SK-N-SH (cell line): Measurements from ENCODE around the gene OSBPL10. TPM values are rescaled to one million over a fixed set of nuclear protein-coding genes. Genes with fewer than 3 reads are reported as not detected.

Source experiments
- CTCF ChIA-PET: fragments of 300-600, 350-600 bp; formaldehyde crosslinking; extraction: SDS; loops from one replicate; lab custom pipeline; 2021; lab: Yijun Ruan, JAX
- POLR2A ChIA-PET: fragments of 350-600 bp; sonication (Branson Sonifier 250); formaldehyde crosslinking; extraction: SDS; loops from one replicate; lab custom pipeline; 2020; ENCODE audit warnings: antibody characterized with exemption, inconsistent platforms; lab: Yijun Ruan, JAX
- DNase-seq: peaks from one replicate; pipeline ENCODE4 v3.0.0; 2012
- H2AFZ ChIP-seq: fragments of 200-600 bp; sonication (generic); 2 replicates; pipeline ENCODE4 v1.8.1; 2016; ENCODE audit warnings: antibody characterized with exemption, mild to moderate bottlenecking, low read depth
- H3F3A ChIP-seq: fragments of 200-600 bp; sonication (generic); replicated peaks from 2 replicates; pipeline ENCODE3; 2016; ENCODE audit warnings: antibody characterized with exemption, mild to moderate bottlenecking; ENCODE audit not compliant: insufficient read depth
- H3K27ac ChIP-seq, 2 experiments: fragments of 200-500 bp in 1 of 2; fragments of 200-600 bp in 1 of 2; sonication (Bioruptor generic) in 1 of 2; sonication (generic), shearing (Covaris generic) in 1 of 2; 2 replicates each; pipeline versions ENCODE4 v1.5.1 to v1.6.1; 2014 to 2016; ENCODE audit warnings: low read depth in 2 of 2, inconsistent platforms in 1 of 2, low read length in 1 of 2, mild to moderate bottlenecking in 1 of 2, mixed read lengths in 1 of 2
- H3K27me3 ChIP-seq: fragments of 200-600 bp; sonication (generic), shearing (Covaris generic); 2 replicates; pipeline ENCODE4 v1.6.1; 2016; ENCODE audit warnings: mixed run types; ENCODE audit not compliant: insufficient read depth
- H3K36me3 ChIP-seq, 2 experiments: fragments of 200-500 bp in 1 of 2; fragments of 200-600 bp in 1 of 2; sonication (Bioruptor generic) in 1 of 2; sonication (generic) in 1 of 2; replicated peaks in 1 of 2; 2 replicates each; pipeline versions ENCODE3 to v1.5.1; 2014 to 2016; ENCODE audit warnings: low read length in 1 of 2, mild to moderate bottlenecking in 1 of 2; ENCODE audit not compliant: insufficient read depth in 2 of 2, control insufficient read depth in 1 of 2
- H3K4me1 ChIP-seq, 2 experiments: fragments of 200-500 bp in 1 of 2; fragments of 200-600 bp in 1 of 2; sonication (Bioruptor generic) in 1 of 2; sonication (generic), shearing (Covaris generic) in 1 of 2; 2 replicates each; pipeline versions ENCODE4 v1.5.1 to v1.6.1; 2014 to 2016; ENCODE audit warnings: low read depth in 1 of 2, low read length in 1 of 2, mixed run types in 1 of 2; ENCODE audit not compliant: insufficient read depth in 2 of 2, control insufficient read depth in 1 of 2
- H3K4me2 ChIP-seq: fragments of 200-600 bp; sonication (generic), shearing (Covaris generic); 2 replicates; pipeline ENCODE4 v1.6.1; 2017; ENCODE audit warnings: mixed run types
- H3K4me3 ChIP-seq, 2 experiments: fragments of 200-500 bp in 1 of 2; fragments of 200-600 bp in 1 of 2; sonication (Bioruptor generic) in 1 of 2; sonication (generic), shearing (Covaris generic) in 1 of 2; 2 replicates each; pipeline versions ENCODE4 v1.5.1 to v1.8.1; 2014 to 2016; ENCODE audit warnings: low read depth in 2 of 2, inconsistent platforms in 1 of 2, low read length in 1 of 2, mild to moderate bottlenecking in 1 of 2, mixed read lengths in 1 of 2, moderate library complexity in 1 of 2
- H3K79me2 ChIP-seq: fragments of 200-600 bp; sonication (generic); 2 replicates; pipeline ENCODE4 v1.8.1; 2017; ENCODE audit warnings: mild to moderate bottlenecking; ENCODE audit not compliant: insufficient read depth
- H3K9ac ChIP-seq: fragments of 200-600 bp; sonication (generic); 2 replicates; pipeline ENCODE4 v1.6.1; 2017; ENCODE audit warnings: mixed run types
- H3K9me2 ChIP-seq: fragments of 200-600 bp; sonication (generic); 2 replicates; pipeline ENCODE4 v1.6.1; 2017; ENCODE audit warnings: mixed run types
- H3K9me3 ChIP-seq: fragments of 200-600 bp; sonication (generic); 2 replicates; pipeline ENCODE4 v1.6.1; 2017; ENCODE audit warnings: mixed run types, mild to moderate bottlenecking, moderate library complexity
- H4K20me1 ChIP-seq: fragments of 200-600 bp; sonication (generic); 2 replicates; pipeline ENCODE4 v1.6.1; 2017; ENCODE audit warnings: mild to moderate bottlenecking, mixed run types; ENCODE audit not compliant: insufficient read depth
- ELF1 ChIP-seq: IDR thresholded peaks from 2 replicates; pipeline ENCODE4 v1.4.0; 2012
- FOSL2 ChIP-seq: IDR thresholded peaks from 2 replicates; pipeline ENCODE4 v1.4.0; 2012; ENCODE audit warnings: low read depth, mild to moderate bottlenecking, moderate library complexity, borderline replicate concordance
- FOXJ3 ChIP-seq: sonication (generic); formaldehyde crosslinking; IDR thresholded peaks from 2 replicates; pipeline ENCODE4 v1.5.1; 2020; ENCODE audit warnings: mild to moderate bottlenecking, missing genetic modification reagents
- GABPA ChIP-seq: IDR thresholded peaks from 2 replicates; pipeline ENCODE4 v1.4.0; 2012; ENCODE audit warnings: low read depth, mild to moderate bottlenecking
- GATA2 ChIP-seq: sonication (generic); formaldehyde crosslinking; IDR thresholded peaks from 2 replicates; pipeline ENCODE4 v1.5.0; 2020; ENCODE audit warnings: mild to moderate bottlenecking, missing genetic modification reagents
- NRF1 ChIP-seq: IDR thresholded peaks from 2 replicates; pipeline ENCODE4 v1.6.1; 2012; ENCODE audit warnings: low read depth, mild to moderate bottlenecking, low read length
- PBX3 ChIP-seq: IDR thresholded peaks from 2 replicates; pipeline ENCODE4; 2012
- RAD21 ChIP-seq: IDR thresholded peaks from 2 replicates; pipeline ENCODE4 v1.6.1; 2012; ENCODE audit warnings: mild to moderate bottlenecking, low read length
- RCOR1 ChIP-seq: fragments of 150-350 bp; IDR thresholded peaks from 2 replicates; pipeline ENCODE4 v1.6.1; 2017; ENCODE audit warnings: antibody characterized with exemption, low read length
- RXRA ChIP-seq: IDR thresholded peaks from 2 replicates; pipeline ENCODE4 v1.4.0; 2012; ENCODE audit warnings: low read depth, mild to moderate bottlenecking, borderline replicate concordance
- SIN3A ChIP-seq: IDR thresholded peaks from 2 replicates; pipeline ENCODE4 v1.6.1; 2012; ENCODE audit warnings: low read depth, mild to moderate bottlenecking, low read length, moderate library complexity, borderline replicate concordance
- TEAD4 ChIP-seq: IDR thresholded peaks from 2 replicates; pipeline ENCODE4 v1.4.0; 2012; ENCODE audit warnings: mild to moderate bottlenecking, borderline replicate concordance; ENCODE audit not compliant: insufficient read depth
- USF2 ChIP-seq: fragments of 150-350 bp; IDR thresholded peaks from 2 replicates; pipeline ENCODE4 v1.6.1; 2017; ENCODE audit warnings: antibody characterized with exemption, low read length, low read depth, borderline replicate concordance
- whole genome bisulfite sequencing: methylation state at CpG from one replicate; pipeline ENCODE4 v1.1.6; 2017; ENCODE audit warnings: low lambda C conversion rate; 5-methylcytosine and 5-hydroxymethylcytosine counted together
- polyA plus RNA-seq, 3 experiments: library from polyadenylated mRNA; depleted of rRNA; stranded (reverse); fragments of >200 nt; gene quantifications; 2 replicates each; pipeline ENCODE4 v1.2.3, GENCODE V29; 2012
- TF ChIP-seq, protein P1 (sequence below): fragments of 200-600 bp; sonication (generic); IDR thresholded peaks from 2 replicates; pipeline ENCODE4 v1.6.1; 2017; ENCODE audit warnings: antibody characterized with exemption, mild to moderate bottlenecking, moderate library complexity

Gene OSBPL10
- polyA plus RNA-seq, 1 of the 3 experiments (the other 2 are of a cell fraction) = 0.12 TPM

DNA sequence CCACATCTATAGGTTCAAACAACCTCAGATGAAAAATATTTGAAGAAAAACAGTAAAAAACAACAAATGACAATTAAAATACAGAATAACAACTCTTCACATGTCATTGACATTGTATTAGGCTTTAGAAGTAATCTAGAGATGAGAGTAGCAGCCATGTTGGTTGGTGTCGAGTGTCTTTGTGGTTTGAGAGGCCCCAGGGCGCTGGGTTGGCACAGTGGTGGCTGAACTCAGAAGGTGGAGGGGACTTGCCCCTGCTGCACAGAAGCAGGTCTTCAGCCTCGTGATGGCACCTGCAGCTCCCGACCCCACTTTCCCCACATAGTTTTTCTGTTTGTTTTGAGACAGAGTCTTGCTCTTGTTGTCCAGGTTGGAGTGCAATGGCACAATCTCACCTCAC, 187.2 kb downstream of the OSBPL10 start:
- CTCF ChIA-PET = interaction anchor here (0.5 kb wide), 1 partner anchor 10 kb away, joined by 3 read pairs; no protein-coding TSS in a partner anchor
- H3K36me3 ChIP-seq = no peaks in the 10 kb centered on the region
- POLR2A ChIA-PET = no interaction called here

GRCh38 chr3:31791090-31791430, 190.0 kb downstream of the OSBPL10 start:
- H3K4me1 ChIP-seq = peaks cover 0 to 9% of the 10 kb centered on the region in 2 experiments; a peak in 2 of 4 replicates
- H3K4me3 ChIP-seq = no peak overlapping the region

More for the DNA sequence above, 187.2 kb downstream of the OSBPL10 start:
- DNase-seq = no peak
- Histone ChIP-seq H3K9me2 (no peaks in the 10 kb centered on the region), H3K9ac (no peak overlapping the region), H3K79me2 (no peaks in the 10 kb centered on the region), H3K9me3 (no peaks in the 10 kb centered on the region), H3K27ac (no peak overlapping the region), H3K27me3 (no peaks in the 10 kb centered on the region), H3K4me1 (peaks cover 0 to 9% of the 10 kb centered on the region in 2 experiments; a peak in 2 of 4 replicates), H4K20me1 (no peaks in the 10 kb centered on the region), H3F3A (no peaks in the 10 kb centered on the region), H3K4me2 (no peak overlapping the region), H2AFZ (no peak overlapping the region), H3K4me3 (no peak overlapping the region)
- TF ChIP-seq FOSL2 (no peak), GATA2 (CRISPR knock-in tag) (no peak), TEAD4 (no peak), ELF1 (no peak), RXRA (no peak), PBX3 (no peak), SIN3A (no peak), GABPA (no peak)
- TF ChIP-seq, protein P1, sequence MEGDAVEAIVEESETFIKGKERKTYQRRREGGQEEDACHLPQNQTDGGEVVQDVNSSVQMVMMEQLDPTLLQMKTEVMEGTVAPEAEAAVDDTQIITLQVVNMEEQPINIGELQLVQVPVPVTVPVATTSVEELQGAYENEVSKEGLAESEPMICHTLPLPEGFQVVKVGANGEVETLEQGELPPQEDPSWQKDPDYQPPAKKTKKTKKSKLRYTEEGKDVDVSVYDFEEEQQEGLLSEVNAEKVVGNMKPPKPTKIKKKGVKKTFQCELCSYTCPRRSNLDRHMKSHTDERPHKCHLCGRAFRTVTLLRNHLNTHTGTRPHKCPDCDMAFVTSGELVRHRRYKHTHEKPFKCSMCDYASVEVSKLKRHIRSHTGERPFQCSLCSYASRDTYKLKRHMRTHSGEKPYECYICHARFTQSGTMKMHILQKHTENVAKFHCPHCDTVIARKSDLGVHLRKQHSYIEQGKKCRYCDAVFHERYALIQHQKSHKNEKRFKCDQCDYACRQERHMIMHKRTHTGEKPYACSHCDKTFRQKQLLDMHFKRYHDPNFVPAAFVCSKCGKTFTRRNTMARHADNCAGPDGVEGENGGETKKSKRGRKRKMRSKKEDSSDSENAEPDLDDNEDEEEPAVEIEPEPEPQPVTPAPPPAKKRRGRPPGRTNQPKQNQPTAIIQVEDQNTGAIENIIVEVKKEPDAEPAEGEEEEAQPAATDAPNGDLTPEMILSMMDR = no peak
- WGBS = 33% methylated on average over 4 of the region's 4 CpGs

More at GRCh38 chr3:31791090-31791430, 190.0 kb downstream of the OSBPL10 start:
- Histone ChIP-seq H3K9ac (no peak overlapping the region), H3K79me2 (no peaks in the 10 kb centered on the region), H3K27me3 (no peaks in the 10 kb centered on the region), H3K4me2 (no peak overlapping the region), H3K27ac (no peak overlapping the region), H3K9me3 (no peaks in the 10 kb centered on the region), H3K36me3 (no peaks in the 10 kb centered on the region), H4K20me1 (no peaks in the 10 kb centered on the region), H2AFZ (no peak overlapping the region), H3F3A (no peaks in the 10 kb centered on the region), H3K9me2 (no peaks in the 10 kb centered on the region)
- ChIA-PET POLR2A (no interaction called here), CTCF (no interaction called here)
- no peak for DNase-seq
- TF ChIP-seq NRF1 (no peak), RAD21 (no peak), SIN3A (no peak), FOXJ3 (CRISPR knock-in tag) (no peak), USF2 (no peak), RCOR1 (no peak)
- TF ChIP-seq, protein P1 = no peak
- WGBS = 47% methylated on average over 2 of the region's 2 CpGs
